GM19468 (cell line): Measurements from ENCODE around the gene SSBP4.
"Not testable (repeated sequence)": the region's sequence is repeated elsewhere in the genome, so short reads cannot be mapped to it uniquely, and the experiment has no call there.

ENCODE experiments used
- ATAC-seq: cut with Tn5 transposase; IDR thresholded peaks from one replicate; pipeline ENCODE4 v1.9.1; 2021; ENCODE audit warnings: mild to moderate bottlenecking, moderate library complexity, moderate number of reproducible peaks; ENCODE audit not compliant: unreplicated experiment; ENCODE audit errors: extremely low read depth

The SSBP4 gene

DNA sequence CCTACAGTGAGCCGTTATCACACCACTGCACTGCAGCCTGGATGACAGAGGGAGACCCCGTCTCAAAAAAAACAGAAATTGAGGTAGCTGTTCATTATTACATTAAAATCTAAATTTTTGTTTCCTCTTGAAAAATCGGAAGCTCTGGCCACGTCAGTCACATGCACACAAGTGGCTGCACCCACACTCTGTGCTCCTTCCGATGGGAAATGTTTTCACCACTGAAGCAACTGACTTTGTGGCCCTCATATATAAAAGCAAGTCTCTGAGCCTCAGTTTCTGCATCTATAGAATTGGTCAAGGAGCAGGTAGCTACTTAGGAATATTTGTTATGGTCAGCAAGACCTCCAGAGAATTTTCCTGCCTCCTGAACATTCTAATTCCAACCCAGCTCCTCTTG is 26.3 kb upstream of the SSBP4 start:
- ATAC-seq = no peak

DNA sequence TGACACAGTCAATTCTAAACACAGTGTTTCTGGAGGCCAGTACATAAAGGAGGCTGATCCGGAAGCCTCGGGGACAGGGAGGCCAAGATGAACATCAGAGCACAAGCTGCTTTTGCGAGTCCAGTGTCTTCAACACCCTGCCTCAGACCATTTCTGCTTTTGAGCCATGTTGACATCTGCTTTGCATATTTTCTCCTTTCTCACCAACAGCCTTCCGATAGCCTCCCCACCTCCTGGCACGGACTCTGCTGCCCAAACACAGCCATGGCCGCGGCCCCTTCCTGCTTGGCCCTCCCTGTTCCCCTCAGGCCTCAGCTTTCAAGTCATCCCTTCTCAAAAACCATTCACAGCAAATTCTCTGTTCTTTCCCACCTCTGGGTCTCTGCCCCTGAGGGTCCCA is 25.4 kb upstream of the SSBP4 start:
- ATAC-seq = no peak

DNA sequence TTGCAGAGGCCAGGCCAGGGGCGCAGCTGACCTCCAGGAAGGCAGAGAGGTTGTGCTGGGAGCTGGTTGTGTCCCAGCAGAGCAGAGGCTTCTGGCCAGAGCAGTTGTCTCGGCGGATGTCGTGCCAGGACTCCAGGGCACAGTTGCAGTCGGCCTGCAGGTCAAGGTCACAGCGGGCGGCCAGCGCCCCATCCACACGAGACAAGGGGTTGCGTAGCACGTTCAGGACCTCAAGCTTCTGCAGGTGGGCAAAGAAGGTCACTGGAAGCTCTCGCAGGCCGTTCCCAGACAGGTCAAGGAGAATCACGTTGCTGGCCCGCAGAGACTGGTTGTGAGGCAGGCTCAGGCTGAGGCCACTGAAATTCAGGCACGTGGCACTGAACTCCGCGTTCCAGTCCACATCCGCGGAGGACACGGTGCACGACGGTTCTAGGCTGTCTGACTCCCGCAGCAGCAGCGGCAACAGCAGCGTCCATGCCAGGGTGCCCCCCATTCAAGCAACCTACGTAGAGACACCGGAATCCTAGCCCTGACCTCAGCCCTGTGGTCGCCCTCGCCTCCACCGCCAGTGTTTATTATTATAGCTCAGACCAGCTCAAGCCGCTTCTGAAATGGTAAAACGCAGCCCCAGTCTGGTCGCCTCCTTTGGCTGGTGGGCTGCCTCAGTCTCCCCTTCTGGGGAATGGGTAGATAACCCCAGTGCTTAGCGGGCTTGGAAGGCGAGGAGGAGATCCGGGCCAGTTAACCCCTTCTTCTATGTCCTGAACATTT is 22.5 kb upstream of the SSBP4 start:
- no peak for ATAC-seq

DNA sequence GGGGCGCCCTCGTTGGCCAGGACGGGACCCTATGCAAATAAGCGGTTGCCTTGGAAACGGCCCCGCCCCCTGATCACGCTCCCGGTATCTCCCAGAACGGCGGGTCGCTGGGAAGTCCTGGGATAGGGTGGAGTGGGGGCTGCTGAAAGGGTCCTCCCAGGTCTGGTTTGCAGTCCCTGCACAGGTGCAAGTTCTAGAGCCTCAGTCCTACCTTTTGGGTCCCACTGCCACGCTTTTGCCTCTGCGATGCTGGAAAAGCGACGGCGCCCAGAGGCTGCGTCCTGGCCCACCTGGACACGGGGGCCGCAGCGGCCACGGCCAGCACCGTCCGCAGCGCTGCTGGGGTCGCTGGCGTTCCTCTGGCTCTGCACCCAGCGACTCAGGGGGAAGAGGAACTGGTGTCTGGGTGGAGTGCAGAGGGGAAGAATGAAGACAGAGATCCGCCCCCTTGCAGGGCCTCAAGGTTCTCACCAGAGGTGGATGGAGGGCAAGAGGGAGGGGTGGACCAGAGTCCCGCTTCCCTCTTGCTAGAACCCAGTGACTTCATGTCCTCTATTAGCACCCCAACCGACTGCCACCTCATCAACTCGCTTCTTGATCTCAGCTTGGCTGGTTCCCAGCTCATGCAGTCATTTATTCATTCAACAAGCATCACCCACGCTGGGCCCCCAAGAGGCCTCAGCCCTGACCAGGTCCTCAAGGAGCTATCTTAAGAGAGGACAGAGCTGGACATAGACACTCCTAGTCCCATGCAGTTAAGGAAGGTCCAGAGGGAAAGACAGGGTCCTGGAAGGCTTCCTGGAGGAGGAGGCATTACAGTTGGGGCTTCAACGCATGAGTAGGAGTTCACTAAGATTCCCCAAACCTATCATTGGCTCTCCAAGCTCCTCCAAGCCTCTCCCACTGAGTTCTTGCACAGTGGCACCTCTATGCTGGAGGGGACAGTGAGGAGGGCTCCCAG is 21.7 kb upstream of the SSBP4 start, which contains the start of gene LRRC25:
Gene LRRC25 (minus strand): TSS at position 381 of the 961 bp plus-strand sequence. CDS start 659 bp downstream, outside the sequence.
- ATAC-seq = peak; percentile 35

DNA sequence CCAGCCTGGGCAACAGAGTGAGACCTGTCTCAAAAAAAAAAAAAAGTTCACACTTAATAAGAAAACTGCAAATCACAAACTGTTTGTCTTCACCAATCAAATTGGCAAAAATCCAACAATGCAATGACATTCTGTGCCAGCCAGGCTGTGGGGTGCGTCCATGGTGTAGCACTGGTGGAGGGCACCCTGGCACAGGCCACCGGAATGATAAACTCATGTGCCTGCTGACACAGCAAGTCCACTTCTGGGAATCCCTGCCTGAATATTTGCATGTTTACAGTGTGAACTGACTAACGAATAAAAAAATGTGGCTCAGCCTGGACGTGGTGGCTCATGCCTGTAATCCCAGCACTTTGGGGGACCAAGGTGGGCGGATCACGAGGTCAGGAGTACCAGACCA is 20.2 kb upstream of the SSBP4 start:
- no peak for ATAC-seq

DNA sequence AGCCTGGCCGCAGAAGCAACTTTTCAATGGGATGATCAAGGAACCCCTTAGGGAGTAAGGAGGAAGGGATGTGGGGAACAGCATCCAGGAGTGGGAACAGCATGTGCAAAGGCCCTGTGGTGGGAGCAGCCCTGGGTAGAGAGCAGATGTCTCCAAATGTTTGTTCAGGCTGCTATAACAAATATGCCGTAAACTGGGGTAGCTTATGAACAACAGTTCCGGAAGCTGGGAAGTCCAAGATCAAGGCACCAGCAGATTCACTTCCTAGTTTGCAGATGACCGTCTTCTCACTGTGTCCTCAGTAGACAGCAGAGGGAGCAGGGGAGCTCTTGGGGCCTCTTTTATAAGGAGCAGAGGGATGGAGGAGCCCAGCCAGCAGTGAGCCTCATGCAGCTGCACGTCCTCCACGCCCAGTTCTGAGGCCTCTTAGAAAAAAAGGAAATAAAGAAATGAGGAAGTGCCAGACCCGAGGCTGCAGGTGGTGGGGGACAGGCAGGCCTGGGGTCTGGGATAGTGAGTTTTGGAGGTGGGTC is 17.6 kb upstream of the SSBP4 start:
- ATAC-seq = no peak

DNA sequence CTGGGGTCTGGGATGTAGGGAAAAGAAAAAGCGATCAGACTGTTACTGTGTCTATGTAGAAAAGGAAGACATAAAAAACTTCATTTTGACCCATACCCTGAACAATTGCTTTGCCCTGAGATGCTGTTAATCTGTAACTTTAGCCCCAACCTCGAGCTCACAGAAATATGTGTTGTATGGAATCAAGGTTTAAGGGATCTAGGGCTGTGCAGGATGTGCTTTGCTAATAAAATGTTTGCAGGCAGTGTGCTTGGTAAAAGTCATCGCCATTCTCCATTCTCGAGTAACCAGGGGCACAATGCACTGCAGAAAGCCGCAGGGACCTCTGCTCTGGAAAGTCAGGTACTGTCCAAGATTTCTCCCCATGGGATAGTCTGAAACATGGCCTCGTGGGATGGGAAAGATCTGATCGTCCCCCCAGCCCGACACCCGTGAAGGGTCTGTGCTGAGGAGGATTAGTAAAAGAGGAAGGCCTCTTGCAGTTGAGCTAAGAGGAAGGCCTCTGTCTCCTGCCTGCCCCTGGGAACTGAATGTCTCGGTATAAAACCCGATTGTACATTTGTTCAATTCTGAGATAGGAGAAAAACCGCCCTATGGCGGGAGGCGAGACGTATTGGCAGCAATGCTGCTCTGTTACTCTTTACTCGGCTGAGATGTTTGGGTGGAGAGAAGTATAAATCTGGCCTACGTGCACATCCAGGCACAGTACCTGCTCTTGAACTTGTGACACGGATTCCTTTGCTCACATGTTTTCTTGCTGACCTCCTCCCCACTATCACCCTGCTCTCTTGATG is 16.5 kb upstream of the SSBP4 start:
- not testable (repeated sequence) for ATAC-seq

DNA sequence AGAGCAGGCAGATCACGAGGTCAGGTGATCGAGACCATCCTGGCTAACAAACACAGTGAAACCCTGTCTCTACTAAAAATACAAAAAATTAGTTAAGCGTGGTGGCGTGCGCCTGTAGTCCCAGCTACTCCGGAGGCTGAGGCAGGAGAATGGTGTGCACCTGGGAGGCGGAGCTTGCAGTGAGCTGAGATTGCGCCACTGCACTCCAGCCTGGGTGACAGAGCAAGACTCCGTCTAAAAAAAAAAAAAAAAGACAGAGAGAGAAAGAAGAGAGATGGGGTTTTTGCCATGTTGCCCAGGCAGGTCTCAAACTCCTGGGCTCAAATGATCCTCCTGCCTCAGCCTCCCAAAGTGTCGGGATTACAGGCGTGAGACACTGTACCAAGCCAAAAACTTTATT is 13.4 kb upstream of the SSBP4 start:
- ATAC-seq = not testable (repeated sequence)

DNA sequence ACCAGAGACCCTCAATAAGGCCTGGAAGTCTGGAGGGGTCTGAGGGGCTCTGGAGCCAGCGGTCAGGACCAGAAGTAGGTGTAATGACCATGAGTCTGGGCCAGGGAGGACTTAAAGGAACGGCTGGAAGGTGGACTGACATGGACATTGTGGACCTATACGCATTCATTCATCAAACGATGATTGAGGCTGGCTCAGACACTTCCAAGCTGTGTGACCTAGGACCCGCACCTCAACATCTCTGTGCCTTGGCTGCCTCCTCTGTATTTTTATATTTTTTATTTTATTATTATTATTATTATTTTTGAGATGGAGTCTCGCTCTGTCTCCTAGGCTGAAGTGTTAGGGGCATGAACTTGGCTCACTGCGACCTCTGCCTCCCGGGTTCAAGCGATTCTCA is 12.4 kb upstream of the SSBP4 start:
- no peak for ATAC-seq

DNA sequence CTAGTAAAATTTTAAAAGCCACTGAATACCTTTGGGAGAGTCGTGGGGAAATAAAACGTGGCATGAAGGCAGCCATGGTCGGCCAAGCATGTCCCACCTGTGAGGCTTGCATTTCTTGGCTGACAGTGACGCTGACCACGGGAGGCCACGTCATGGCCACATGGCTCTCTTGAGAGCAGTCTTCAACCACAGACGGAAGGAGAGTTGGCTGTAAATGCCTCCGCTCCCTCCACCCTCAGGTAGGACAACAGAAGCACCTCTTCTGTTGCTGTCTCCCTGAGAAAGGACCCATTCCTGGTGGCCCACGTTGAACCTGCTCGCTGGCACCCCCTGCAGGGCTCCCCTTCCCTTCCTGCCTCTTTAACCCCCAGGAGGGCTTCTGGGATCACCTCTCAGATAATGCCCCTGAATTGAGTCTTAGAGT is 11.1 kb upstream of the SSBP4 start:
- ATAC-seq = no peak

DNA sequence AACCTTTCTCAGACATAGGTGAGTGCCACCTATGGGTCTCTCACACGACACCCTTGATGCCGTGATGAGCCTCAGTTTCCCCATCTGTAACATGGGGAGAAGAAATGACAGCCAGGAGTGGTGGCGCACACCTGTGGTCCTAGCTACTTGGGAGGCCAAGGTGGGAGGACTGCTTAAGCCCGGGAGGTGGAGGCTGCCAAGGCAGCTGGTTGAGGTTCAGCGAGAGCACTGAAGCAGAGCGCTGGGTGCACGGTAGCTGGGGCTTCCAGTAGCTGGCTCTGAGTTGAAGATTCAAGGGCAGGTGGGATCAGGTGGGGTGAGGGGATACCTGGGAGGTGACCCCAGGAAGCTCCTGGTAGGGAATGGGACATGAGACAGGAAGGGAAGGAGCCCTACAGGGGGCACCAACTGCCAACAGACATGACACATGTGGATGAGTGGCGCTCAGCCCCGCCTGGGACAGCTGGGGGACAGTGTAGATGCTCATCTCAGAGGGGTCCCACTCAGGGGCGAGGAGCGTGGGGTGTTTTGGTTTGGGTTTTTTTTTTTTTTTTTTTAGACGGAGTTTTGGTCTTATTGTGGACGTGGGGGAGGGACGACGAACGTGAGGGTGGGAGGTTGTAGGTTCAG is 6.5 kb upstream of the SSBP4 start:
- no peak for ATAC-seq

DNA sequence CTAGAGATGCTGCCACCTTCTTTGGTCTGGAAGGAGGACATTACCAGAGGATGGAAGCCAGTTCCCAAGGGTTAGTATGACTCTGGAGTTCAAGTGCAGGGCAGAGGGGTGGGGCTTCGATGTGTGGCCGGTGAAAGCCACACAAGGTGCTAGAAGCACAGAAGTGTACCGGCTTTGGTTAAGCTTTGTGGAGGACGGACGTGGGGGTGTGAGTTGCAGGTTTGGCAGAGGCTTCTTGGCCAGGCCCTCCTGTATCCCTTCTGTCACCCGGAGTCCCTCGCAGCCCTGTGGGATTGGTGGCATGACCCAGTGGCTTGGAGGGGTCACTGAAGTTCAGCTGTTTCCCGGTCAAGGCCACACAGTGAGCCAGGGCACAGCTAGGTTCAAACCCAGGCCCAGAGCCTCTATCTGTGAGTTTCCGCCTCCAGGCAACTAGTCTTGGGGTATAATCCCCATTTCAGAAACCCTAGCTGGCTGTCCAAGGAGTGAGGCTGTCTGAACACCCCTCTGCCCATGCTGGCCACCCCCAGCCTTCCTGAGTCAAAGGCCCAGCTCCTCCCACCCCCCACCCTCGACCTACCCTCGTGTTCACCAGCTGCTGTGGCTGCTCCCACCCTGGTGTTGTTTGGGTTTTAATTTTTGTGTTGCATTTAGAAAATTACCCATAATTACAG is 4.6 kb upstream of the SSBP4 start:
- ATAC-seq = no peak

DNA sequence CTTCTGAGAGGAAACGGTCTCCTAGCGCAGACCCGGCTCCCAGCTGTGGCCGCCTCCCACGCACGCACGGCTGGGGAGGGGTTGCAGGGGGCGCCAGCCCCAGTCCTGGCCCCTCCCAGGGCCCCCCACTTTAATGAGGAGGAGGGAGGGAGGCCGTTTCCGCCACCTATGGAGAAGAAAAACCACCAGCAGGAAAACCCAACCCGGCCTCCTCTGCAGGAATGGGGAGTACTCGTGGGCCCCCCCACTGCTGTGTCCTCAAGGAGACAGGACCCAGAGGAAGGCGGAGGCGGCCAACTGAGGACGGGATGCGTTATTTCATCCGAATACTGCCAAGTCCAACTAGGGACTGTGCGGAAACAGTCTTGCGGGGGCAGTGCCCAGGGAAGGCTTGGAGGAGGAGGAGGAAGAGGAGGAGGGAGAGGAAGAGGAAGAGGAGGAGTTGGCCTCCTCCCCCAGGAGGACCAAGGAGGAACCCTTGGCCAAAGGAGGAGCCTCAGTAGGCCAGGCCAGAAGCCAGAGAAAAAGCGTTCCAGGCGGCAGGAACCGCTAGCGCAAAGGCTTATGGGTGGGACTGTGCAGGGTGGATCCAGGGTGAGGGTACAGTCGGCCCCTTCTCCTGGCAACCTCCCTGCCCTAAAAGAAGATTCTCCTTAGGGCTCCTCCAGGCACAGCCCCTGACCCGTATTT is 3.9 kb upstream of the SSBP4 start:
- no peak for ATAC-seq

DNA sequence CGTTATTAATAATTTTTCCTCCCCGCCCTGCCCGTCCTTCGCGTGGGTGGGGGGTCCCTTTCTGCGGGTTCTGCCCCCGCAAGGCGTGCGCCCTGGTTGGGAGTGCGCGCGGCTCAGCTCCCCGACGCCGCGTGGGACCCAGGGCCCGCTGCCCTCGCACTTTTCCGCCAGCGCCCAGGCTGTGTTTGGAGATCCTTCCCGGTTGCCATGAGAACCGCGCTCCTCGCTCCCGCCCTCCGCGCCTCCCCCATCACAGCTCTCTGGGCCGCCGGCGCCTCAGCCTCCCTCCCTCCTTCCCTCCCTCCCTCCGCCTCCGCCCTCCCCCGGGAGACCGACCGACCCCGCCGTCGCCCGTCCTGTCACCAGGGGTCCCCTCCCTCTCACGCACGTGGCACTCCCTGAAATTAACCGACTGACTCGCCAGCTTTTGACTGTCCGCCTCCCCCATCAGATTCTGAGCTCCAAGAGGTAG is 2.4 kb upstream of the SSBP4 start:
- ATAC-seq = no peak

DNA sequence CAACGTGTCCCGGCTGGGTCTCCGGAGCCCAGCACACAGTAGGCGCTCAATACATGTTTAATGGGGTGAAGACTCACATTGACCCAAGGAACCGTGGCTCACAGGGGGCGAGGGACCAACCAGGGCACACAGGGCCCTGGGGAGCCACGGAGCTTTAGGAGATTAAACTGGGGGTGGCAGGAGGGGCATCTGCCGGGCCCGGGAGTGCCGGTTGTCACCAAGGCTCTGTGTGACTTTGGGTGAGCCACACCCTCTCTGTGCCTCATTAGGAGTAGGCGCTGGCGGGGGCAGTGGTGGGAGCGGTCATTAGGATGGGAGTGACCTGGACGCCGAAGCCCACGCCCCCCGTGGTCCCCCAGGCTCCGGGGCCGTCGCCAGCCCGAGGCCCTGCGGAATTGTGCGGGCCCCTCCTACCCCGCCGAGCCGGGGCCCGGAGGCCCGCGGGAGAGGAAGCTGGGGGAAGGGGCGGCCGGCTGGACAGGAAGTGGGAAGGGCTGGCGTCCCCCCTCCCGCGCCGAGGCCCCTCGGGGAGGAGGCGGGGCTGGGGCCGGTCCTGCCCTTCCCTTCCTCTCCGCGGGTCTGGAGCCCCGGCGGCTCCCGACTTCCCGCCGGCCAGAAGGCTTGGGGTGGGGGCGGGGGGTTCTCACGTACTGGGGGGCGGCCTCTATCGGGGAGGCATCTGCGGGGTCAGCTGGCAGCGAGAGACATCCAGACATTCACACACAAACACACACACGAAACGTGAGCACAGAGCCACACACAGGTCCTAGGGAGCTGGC is 1.8 kb upstream of the SSBP4 start:
- no peak for ATAC-seq

DNA sequence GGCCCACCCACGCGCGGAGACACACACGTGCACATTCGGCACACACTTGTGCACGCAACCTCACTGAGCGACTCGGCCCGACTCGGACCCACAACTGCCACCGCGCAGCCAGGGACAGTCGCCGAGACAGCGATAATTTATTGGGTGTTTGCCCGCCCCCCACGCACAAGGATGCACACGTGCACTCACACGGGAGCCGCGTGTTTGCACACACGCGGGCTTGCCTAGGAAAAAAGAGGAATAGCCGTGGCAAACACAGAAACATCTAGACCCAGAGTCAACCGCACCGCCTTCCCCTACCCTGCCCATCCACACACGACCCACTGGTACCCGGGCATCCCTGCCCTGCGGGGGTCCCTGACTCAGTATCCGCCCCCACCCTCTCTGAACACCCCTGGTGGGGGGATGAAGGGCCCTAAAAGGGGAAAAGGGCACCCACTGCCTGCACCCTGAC is 1.1 kb upstream of the SSBP4 start:
- no peak for ATAC-seq

DNA sequence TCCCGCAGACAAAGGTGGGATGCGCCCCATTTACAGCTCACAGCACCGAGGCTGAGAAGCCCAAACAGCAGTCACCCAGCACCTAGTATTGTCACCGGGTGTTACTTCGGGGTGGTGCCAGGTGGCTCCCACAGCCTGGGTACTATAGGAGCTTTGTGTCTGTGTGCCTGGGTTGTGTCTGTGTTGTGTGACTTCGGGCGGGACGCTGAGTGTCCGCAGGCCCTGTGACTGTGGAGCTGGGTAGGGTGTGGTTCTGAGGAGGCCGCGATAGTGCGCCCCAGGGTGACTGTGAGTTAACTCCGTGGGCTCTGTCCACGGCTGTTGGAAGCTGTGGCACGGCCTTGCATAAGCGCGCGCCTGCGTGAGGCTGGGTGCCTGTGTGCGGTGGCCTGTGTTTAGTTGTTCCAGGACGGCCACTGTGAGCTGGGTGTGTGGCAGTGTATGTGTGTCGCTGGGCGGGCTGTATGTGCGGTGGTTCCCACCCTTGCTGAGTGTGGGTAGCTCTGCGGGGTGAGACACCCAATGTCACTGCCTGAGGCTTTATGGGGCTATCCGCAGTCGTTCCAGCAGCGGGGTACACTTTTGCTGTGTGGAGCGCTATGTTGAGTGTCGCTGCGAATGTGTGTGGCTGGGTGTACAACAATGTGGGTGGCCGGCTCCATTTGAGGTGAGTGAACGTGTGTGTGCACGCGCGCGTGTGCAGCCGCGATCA is 559 bp upstream of the SSBP4 start:
- no peak for ATAC-seq
